GM13977 (cell line): ENCODE results near the gene TEX51.

Experiments
- DNase-seq: peaks from one replicate; pipeline ENCODE4 v3.0.0; 2012; ENCODE audit warnings: low spot score
- in situ Hi-C: fragments of 300-500 bp; cut with MboI; formaldehyde crosslinking; loops from one replicate; pipeline ENCODE4 v1.12.0; 2022; ENCODE audit warnings: low sequenced_read_pairs, low pct_unique_long_range_greater_than_20kb, mixed read lengths, inconsistent platforms; ENCODE audit not compliant: unreplicated experiment
- TF ChIP-seq, protein P1 (sequence below): IDR thresholded peaks from 2 replicates; pipeline ENCODE4 v1.5.1; 2012; ENCODE audit warnings: mild to moderate bottlenecking, control low read depth; ENCODE audit not compliant: insufficient read depth; ENCODE audit errors: extremely low read depth, missing control alignments

The TEX51 gene

DNA sequence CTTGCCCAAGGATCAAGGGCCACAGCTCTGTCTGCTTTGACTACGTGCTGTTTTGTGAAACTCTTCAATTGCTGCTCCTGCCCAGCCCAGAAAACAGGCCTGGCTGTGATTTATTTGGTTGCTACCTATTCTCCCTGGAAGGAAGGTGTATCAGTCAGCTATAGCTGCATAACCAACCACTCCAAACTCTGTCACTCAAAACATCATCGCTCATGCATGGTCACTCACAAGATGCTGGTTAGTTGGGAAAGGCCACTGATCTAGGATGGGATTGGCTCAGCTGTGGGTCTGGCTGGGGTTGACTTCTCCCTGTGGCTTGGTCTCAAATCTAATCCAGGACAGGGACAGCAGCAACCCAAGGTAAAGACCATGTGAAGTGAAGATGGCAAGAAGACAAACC is 14.6 kb downstream of the TEX51 start:
- TF ChIP-seq, protein P1, sequence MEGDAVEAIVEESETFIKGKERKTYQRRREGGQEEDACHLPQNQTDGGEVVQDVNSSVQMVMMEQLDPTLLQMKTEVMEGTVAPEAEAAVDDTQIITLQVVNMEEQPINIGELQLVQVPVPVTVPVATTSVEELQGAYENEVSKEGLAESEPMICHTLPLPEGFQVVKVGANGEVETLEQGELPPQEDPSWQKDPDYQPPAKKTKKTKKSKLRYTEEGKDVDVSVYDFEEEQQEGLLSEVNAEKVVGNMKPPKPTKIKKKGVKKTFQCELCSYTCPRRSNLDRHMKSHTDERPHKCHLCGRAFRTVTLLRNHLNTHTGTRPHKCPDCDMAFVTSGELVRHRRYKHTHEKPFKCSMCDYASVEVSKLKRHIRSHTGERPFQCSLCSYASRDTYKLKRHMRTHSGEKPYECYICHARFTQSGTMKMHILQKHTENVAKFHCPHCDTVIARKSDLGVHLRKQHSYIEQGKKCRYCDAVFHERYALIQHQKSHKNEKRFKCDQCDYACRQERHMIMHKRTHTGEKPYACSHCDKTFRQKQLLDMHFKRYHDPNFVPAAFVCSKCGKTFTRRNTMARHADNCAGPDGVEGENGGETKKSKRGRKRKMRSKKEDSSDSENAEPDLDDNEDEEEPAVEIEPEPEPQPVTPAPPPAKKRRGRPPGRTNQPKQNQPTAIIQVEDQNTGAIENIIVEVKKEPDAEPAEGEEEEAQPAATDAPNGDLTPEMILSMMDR: no peak
- no peak for DNase-seq
- in situ Hi-C loops: no loop called here

DNA sequence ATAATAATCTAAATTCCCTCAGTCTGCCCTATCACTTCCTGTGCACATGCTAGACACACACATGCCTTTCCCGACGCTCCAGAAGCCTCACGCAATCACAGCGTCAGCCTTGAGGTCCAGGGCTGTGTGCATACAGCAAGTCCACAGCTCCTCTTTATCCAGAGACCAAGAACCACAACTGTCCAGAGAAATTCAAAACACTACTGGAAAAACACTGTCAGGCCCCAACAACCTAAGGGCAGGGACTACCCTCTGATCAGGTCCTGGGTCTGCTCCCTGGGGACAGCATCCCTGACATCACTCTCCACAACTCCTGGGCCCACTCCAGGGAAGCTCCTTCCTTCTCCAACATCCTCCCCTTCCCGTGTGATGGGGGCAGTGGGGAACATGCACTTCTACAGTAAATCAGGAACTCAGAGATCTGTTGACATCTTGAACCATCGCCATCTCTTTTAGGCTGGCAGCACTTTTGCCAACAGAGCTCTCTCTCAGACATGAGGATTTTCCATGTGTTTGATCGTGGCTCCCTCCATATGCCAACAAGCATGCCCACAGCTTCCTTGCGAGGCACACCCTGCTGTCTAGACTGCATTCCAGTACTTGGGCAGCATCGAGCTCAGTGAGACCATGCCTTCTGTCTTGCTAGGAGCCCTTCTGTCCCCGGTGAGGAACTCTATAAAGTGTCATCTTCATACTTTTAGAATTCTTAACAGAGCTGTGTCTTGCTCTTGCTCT is 15.4 kb downstream of the TEX51 start:
- no peak for DNase-seq
- in situ Hi-C loops: no loop called here
- TF ChIP-seq, protein P1: no peak

DNA sequence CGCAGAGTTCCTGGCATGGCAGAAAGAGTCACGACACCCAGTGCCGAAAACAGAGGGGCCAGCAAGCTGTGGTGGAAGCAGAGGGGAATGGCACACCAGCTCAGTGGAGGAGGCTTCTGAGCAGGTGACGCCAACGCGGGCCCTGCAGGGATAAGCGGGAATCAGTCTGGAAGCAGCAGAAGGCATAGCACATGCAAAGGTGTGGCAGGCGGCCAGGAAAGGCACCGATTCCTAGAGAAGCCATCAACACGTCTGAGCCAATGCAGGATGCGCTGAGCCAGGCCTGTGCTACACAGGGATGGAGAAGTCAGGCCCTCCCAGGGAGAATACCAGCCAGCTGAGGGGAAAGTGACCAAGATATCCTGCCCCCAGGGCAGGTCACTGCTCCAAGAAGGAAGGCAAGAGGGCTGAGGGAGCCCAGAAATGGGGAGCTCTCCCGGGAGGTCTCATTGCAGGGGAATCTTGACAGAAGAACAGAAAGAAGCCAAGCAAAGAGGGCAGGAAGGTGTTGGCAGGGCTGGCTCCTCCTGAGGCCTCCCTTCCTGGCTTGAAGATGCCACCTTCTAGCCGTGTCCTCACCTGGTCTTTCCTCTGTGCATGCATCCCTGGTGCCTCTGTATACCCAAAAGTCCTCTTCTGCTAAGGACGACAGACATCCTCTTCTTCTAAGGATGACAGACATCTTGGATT is 16.3 kb downstream of the TEX51 start:
- in situ Hi-C loops: no loop called here
- no peak for DNase-seq
- TF ChIP-seq, protein P1: no peak

DNA sequence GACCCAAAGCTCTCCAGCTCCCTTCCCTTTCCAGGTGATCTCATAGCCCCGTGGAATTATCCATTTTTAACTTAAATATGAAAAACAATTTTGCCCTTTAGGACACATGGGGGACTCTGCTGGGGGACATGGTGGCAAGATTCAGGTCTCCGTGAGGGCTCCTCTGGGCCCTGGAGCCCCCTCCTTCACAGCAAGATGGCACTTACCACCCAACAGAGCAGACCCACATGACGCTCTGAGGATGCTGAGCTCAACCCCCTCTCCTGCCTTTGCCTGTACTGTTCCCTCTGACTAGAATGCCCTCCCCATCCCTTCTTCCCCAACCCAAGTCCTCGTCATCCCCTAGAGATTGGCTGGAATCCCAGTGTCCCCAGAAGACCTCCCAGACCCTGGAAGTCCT is 17.2 kb downstream of the TEX51 start:
- TF ChIP-seq, protein P1: no peak
- no peak for DNase-seq
- in situ Hi-C loops: no loop called here

DNA sequence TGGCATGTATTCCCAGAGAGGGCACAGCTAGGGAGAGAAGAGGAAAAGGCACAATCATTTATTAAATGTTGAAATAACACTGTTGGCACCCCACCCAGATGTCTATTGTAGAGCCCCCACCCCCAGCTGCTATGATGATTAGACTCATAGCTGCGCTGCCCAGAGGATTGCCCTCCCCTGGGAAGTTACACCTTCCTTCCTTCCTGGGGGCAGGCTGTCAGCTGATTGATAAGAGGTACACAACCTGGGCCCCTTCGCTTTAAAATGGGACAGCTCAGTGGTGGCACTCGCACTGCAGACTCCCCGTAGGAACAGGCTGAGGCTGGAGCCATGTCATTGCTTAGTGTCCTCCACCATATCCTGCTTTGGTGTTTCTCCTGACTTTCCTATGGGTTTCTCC is 18.1 kb downstream of the TEX51 start:
- DNase-seq: no peak
- TF ChIP-seq, protein P1: no peak
- in situ Hi-C loops: no loop called here

DNA sequence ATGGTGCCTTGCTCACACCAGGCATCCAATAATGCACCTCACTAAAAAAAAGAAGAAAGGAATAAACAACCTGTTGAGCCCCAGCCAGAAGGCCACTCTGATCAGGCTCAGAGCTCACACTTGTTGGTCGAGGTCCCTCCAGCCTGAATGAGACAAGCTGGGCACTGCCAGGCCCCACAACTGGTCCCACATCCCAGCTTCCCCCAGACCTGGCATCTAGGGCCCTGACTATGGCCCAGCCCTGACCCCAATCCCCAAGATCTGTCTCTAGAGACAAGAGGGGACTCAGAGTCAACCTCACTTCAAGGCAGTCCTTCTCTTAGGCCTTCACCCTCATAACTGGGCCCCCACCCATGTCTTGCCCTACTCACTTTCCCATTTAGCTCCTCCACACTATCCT is 22.4 kb downstream of the TEX51 start:
- in situ Hi-C loops: no loop called here
- TF ChIP-seq, protein P1: no peak
- DNase-seq: no peak
